HepG2 (cell line): Measurements from ENCODE around the gene RBM23. TPM values are rescaled to one million over a fixed set of nuclear protein-coding genes. Genes with fewer than 3 reads are reported as not detected.

Source experiments
- CC2D1A ChIP-seq: sonication (generic); formaldehyde crosslinking; IDR thresholded peaks from 2 replicates; pipeline ENCODE4 v1.8.1; 2023; ENCODE audit warnings: mild to moderate bottlenecking, missing genetic modification reagents
- ELF4 ChIP-seq: sonication (generic); formaldehyde crosslinking; IDR thresholded peaks from 2 replicates; pipeline ENCODE4 v1.5.0; 2020; ENCODE audit warnings: missing genetic modification reagents, mild to moderate bottlenecking, moderate library complexity, borderline replicate concordance
- FOXP1 ChIP-seq, 2 experiments: fragments of 450-650 bp in 1 of 2; IDR thresholded peaks; 2 replicates each; pipeline ENCODE4 v1.6.1; 2017 to 2018; ENCODE audit warnings: antibody characterized with exemption in 1 of 2
- IKZF4 ChIP-seq: sonication (generic); formaldehyde crosslinking; IDR thresholded peaks from 2 replicates; pipeline ENCODE4 v1.5.1; 2020; ENCODE audit warnings: borderline replicate concordance, mild to moderate bottlenecking, low read depth, missing genetic modification reagents; ENCODE audit errors: not compliant biosample characterization
- JUNB ChIP-seq: sonication (generic); formaldehyde crosslinking; IDR thresholded peaks from 2 replicates; pipeline ENCODE4 v1.8.0; 2022; ENCODE audit warnings: missing genetic modification reagents, mild to moderate bottlenecking, borderline replicate concordance
- NBN ChIP-seq: fragments of 450-650 bp; conservative IDR thresholded peaks from 2 replicates; pipeline ENCODE4 v1.6.1; 2017
- NCOR1 ChIP-seq: fragments of 200-600 bp; sonication (generic); IDR thresholded peaks from 2 replicates; pipeline ENCODE4 v1.7.0; 2017; ENCODE audit warnings: antibody characterized with exemption, low read length, borderline replicate concordance
- NFYB ChIP-seq: sonication (generic); formaldehyde crosslinking; IDR thresholded peaks from 2 replicates; pipeline ENCODE4 v1.4.0; 2020; ENCODE audit warnings: missing genetic modification reagents
- PLSCR1 ChIP-seq: sonication (generic); formaldehyde crosslinking; IDR thresholded peaks from 2 replicates; pipeline ENCODE4 v1.5.0; 2020; ENCODE audit warnings: missing genetic modification reagents, mild to moderate bottlenecking, borderline replicate concordance
- REL ChIP-seq: sonication (generic); formaldehyde crosslinking; conservative IDR thresholded peaks from 2 replicates; pipeline ENCODE4 v1.8.0; 2022; ENCODE audit warnings: mild to moderate bottlenecking, missing genetic modification reagents, moderate library complexity
- RXRB ChIP-seq: IDR thresholded peaks from 2 replicates; pipeline ENCODE4 v1.6.1; 2016; ENCODE audit warnings: borderline replicate concordance, missing genetic modification reagents, missing compliant biosample characterization
- SALL2 ChIP-seq: sonication (generic); formaldehyde crosslinking; IDR thresholded peaks from 2 replicates; pipeline ENCODE4 v1.8.1; 2023; ENCODE audit warnings: mild to moderate bottlenecking, missing genetic modification reagents, inconsistent platforms
- SMC3 ChIP-seq: IDR thresholded peaks from 2 replicates; pipeline ENCODE4 v1.6.1; 2011; ENCODE audit warnings: low read length, improper control_type of control experiment
- ZBTB39 ChIP-seq: sonication (generic); formaldehyde crosslinking; IDR thresholded peaks from 2 replicates; pipeline ENCODE4 v1.5.0; 2020; ENCODE audit warnings: missing genetic modification reagents
- ZEB1 ChIP-seq: IDR thresholded peaks from 2 replicates; pipeline ENCODE4 v1.6.1; 2012; ENCODE audit warnings: mild to moderate bottlenecking, low read depth, inconsistent platforms; ENCODE audit not compliant: insufficient replicate concordance
- ZNF543 ChIP-seq: sonication (generic); formaldehyde crosslinking; IDR thresholded peaks from 2 replicates; pipeline ENCODE4 v1.4.0; 2020; ENCODE audit warnings: mild to moderate bottlenecking, missing genetic modification reagents
- ZNF577 ChIP-seq: sonication (generic); formaldehyde crosslinking; IDR thresholded peaks from 2 replicates; pipeline ENCODE4 v1.4.0; 2020; ENCODE audit warnings: mild to moderate bottlenecking, low read depth, missing genetic modification reagents, borderline replicate concordance
- ZNF615 ChIP-seq: sonication (generic); formaldehyde crosslinking; IDR thresholded peaks from 2 replicates; pipeline ENCODE4 v1.5.0; 2020; ENCODE audit warnings: mild to moderate bottlenecking, missing genetic modification reagents, borderline replicate concordance
- ZNF670 ChIP-seq: sonication (generic); formaldehyde crosslinking; IDR thresholded peaks from 2 replicates; pipeline ENCODE4 v1.8.0; 2022; ENCODE audit warnings: mild to moderate bottlenecking, missing genetic modification reagents, borderline replicate concordance
- ZNF746 ChIP-seq: sonication (generic); formaldehyde crosslinking; IDR thresholded peaks from 2 replicates; pipeline ENCODE4 v1.8.0; 2022; ENCODE audit warnings: mild to moderate bottlenecking, missing genetic modification reagents
- ZNF83 ChIP-seq: sonication (generic); formaldehyde crosslinking; IDR thresholded peaks from 2 replicates; pipeline ENCODE4 v1.4.0; 2020; ENCODE audit warnings: missing genetic modification reagents, mild to moderate bottlenecking, borderline replicate concordance
- ZNF878 ChIP-seq: sonication (generic); formaldehyde crosslinking; IDR thresholded peaks from 2 replicates; pipeline ENCODE4 v1.8.1; 2023; ENCODE audit warnings: mild to moderate bottlenecking, missing genetic modification reagents, moderate library complexity
- polyA plus RNA-seq, 8 experiments: library from polyadenylated mRNA; depleted of rRNA in 3 of 8; stranded (reverse) in 7 of 8; unstranded in 1 of 8; fragments of >200 nt; fragmentation: Illumina TruSeq in 4 of 8; extraction: Trizol in 4 of 8; gene quantifications; 2 replicates each; pipeline versions ENCODE4 v1.2.1 to v1.2.3, GENCODE V29; 2011 to 2016; ENCODE audit warnings: low read depth in 4 of 8, missing spikeins in 1 of 8, mixed read lengths in 1 of 8; ENCODE audit not compliant: insufficient read depth in 1 of 8
- total RNA-seq, 5 experiments: library from RNA; depleted of rRNA; stranded (reverse); fragments of >200 nt; fragmentation: Illumina TruSeq; extraction: Trizol; gene quantifications; 2 replicates each; pipeline ENCODE4 v1.2.3, GENCODE V29; 2016; ENCODE audit warnings: low read depth in 1 of 5
- TF ChIP-seq, protein P1 (sequence below): sonication (generic); formaldehyde crosslinking; IDR thresholded peaks from 2 replicates; pipeline ENCODE4 v1.4.0; 2020; ENCODE audit warnings: missing genetic modification reagents, borderline replicate concordance
- TF ChIP-seq, protein P2 (sequence below): sonication (generic); formaldehyde crosslinking; conservative IDR thresholded peaks from 2 replicates; pipeline ENCODE4 v1.8.0; 2022; ENCODE audit warnings: missing genetic modification reagents

RBM23 gene
- total and polyA plus RNA-seq, 2 of the 13 experiments (the other 11 are each of a cell fraction or from before 2014, with no cell fraction given): 1.5 to 2.1 TPM

DNA sequence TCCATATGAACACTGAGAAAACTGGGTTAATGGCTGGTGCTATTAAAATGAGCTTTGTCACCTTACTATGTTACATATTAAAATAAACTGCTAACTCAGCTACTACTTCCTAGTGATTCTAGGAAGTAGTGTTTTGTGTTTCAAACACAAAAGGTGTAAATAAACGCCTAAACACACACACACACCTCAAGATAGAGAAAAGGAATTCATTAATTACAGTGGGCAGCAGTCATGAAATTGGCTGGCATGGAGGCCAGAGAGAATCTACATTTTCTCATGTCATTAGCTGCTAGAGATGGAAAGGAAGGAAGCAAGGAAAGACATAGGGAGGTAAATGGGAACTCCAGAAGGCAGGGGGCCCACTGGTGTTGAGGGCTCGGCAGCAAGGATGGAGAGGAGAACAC is 11.0 kb upstream of the RBM23 start (continued):
- TF ChIP-seq SALL2 (CRISPR knock-in tag): no peak
- 0 out of 2 replicates have a peak, but pooled peaks have one; percentile 18 for TF ChIP-seq ZNF615 (CRISPR knock-in tag)
- TF ChIP-seq, protein P1, sequence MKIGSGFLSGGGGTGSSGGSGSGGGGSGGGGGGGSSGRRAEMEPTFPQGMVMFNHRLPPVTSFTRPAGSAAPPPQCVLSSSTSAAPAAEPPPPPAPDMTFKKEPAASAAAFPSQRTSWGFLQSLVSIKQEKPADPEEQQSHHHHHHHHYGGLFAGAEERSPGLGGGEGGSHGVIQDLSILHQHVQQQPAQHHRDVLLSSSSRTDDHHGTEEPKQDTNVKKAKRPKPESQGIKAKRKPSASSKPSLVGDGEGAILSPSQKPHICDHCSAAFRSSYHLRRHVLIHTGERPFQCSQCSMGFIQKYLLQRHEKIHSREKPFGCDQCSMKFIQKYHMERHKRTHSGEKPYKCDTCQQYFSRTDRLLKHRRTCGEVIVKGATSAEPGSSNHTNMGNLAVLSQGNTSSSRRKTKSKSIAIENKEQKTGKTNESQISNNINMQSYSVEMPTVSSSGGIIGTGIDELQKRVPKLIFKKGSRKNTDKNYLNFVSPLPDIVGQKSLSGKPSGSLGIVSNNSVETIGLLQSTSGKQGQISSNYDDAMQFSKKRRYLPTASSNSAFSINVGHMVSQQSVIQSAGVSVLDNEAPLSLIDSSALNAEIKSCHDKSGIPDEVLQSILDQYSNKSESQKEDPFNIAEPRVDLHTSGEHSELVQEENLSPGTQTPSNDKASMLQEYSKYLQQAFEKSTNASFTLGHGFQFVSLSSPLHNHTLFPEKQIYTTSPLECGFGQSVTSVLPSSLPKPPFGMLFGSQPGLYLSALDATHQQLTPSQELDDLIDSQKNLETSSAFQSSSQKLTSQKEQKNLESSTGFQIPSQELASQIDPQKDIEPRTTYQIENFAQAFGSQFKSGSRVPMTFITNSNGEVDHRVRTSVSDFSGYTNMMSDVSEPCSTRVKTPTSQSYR: no peak
- TF ChIP-seq ZNF746 (CRISPR knock-in tag): 0 out of 2 replicates have a peak, but pooled peaks have one; percentile 6
- no peak for TF ChIP-seq RXRB
- no peak for TF ChIP-seq NBN
- no peak for TF ChIP-seq FOXP1 (IDR thresholded peaks at IDR 0.05)
- TF ChIP-seq FOXP1 (CRISPR knock-in tag; IDR thresholded peaks at IDR 0.05): no peak
- no peak for TF ChIP-seq PLSCR1 (CRISPR knock-in tag)
- no peak for TF ChIP-seq JUNB (CRISPR knock-in tag)
- TF ChIP-seq NCOR1: 0 out of 2 replicates have a peak, but pooled peaks have one; percentile 7
- TF ChIP-seq IKZF4 (CRISPR knock-in tag): peak; percentile 3
- no peak for TF ChIP-seq SMC3
- TF ChIP-seq, protein P2, sequence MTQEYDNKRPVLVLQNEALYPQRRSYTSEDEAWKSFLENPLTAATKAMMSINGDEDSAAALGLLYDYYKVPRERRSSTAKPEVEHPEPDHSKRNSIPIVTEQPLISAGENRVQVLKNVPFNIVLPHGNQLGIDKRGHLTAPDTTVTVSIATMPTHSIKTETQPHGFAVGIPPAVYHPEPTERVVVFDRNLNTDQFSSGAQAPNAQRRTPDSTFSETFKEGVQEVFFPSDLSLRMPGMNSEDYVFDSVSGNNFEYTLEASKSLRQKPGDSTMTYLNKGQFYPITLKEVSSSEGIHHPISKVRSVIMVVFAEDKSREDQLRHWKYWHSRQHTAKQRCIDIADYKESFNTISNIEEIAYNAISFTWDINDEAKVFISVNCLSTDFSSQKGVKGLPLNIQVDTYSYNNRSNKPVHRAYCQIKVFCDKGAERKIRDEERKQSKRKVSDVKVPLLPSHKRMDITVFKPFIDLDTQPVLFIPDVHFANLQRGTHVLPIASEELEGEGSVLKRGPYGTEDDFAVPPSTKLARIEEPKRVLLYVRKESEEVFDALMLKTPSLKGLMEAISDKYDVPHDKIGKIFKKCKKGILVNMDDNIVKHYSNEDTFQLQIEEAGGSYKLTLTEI (CRISPR knock-in tag): no peak
- TF ChIP-seq CC2D1A (CRISPR knock-in tag): no peak
- no peak for TF ChIP-seq ZEB1
- TF ChIP-seq ZNF83 (CRISPR knock-in tag): no peak
- 0 out of 2 replicates have a peak, but pooled peaks have one; percentile 11 for TF ChIP-seq REL
- TF ChIP-seq ZNF878 (CRISPR knock-in tag): peak; percentile 87; the same call in 1 of the 2 replicates
- no peak for TF ChIP-seq ZBTB39
- TF ChIP-seq NFYB (CRISPR knock-in tag): no peak
- TF ChIP-seq ZNF577 (CRISPR knock-in tag): no peak
- TF ChIP-seq ZNF543 (CRISPR knock-in tag): no peak
- TF ChIP-seq ZNF670 (CRISPR knock-in tag): peak; percentile 22
- no peak; the same call in 1 of the 2 replicates for TF ChIP-seq ELF4 (CRISPR knock-in tag)
